ENCODE measurements around the gene MCU.

- TF ChIP-seq CTCF (IDR thresholded peaks at IDR 0.05) (no peak), POLR2A (IDR thresholded peaks at IDR 0.05) (no peak)
These were observed 48.6 kb downstream of the MCU start for GRCh38 chr10:72740528-72740927.

Data from stomach (tissue), 4 donors.